CD4-positive, alpha-beta T cell (primary cell): ENCODE results near the gene CYP3A4. TPM values are rescaled to one million over a fixed set of nuclear protein-coding genes. Genes with fewer than 3 reads are reported as not detected.
"Not testable (repeated sequence)": the region's sequence is repeated elsewhere in the genome, so short reads cannot be mapped to it uniquely, and the experiment has no call there.

ENCODE experiments used
- ATAC-seq: fragments of 200-7000 bp; cut with Tn5 transposase; one replicate; pipeline ENCODE4 v1.10.0; 2022; ENCODE audit warnings: mild to moderate bottlenecking; ENCODE audit not compliant: poor library complexity
- CTCF ChIA-PET: fragments of 350-600 bp; sonication (Branson Sonifier 250); formaldehyde crosslinking; loops from one replicate; lab custom pipeline; 2021; ENCODE audit warnings: antibody characterized with exemption, inconsistent platforms; lab: Charles Lee
- POLR2A ChIA-PET: fragments of 350-600 bp; sonication (Branson Sonifier 250); formaldehyde crosslinking; loops from one replicate; lab custom pipeline; 2021; ENCODE audit warnings: antibody characterized with exemption, inconsistent platforms; lab: Charles Lee
- DNase-seq, 14 experiments: peaks; one replicate each; pipeline ENCODE4 v3.0.0-alpha.2; 2013 to 2020; ENCODE audit warnings: mixed read lengths in 2 of 14
- H3K27ac ChIP-seq, 2 donors: one replicate each; pipeline versions ENCODE4 v1.5.1 to v1.7.0; 2013; ENCODE audit warnings: low read length in 2 of 2, low read depth in 1 of 2, mild to moderate bottlenecking in 1 of 2
- H3K27me3 ChIP-seq, 2 experiments: 1 replicate in 1 of 2; 2 replicates in 1 of 2; pipeline versions ENCODE4 v1.6.1 to v1.7.0; 2013; ENCODE audit warnings: low read length in 2 of 2, control low read depth in 1 of 2, mild to moderate bottlenecking in 1 of 2, moderate library complexity in 1 of 2; ENCODE audit not compliant: insufficient read depth in 2 of 2, control insufficient read depth in 1 of 2
- H3K36me3 ChIP-seq: one replicate; pipeline ENCODE4 v1.6.1; 2013; ENCODE audit warnings: low read length, control low read depth; ENCODE audit not compliant: insufficient read depth
- H3K4me1 ChIP-seq: one replicate; pipeline ENCODE4 v1.6.1; 2013; ENCODE audit warnings: low read length, control low read depth; ENCODE audit not compliant: insufficient read depth
- H3K4me3 ChIP-seq: one replicate; pipeline ENCODE4 v1.5.1; 2013; ENCODE audit warnings: mild to moderate bottlenecking, low read length, moderate library complexity
- H3K9me3 ChIP-seq, 2 experiments: 1 replicate in 1 of 2; 2 replicates in 1 of 2; pipeline versions ENCODE4 v1.6.1 to v1.7.0; 2013; ENCODE audit warnings: low read length in 2 of 2, mild to moderate bottlenecking in 2 of 2, control low read depth in 1 of 2, moderate library complexity in 1 of 2; ENCODE audit not compliant: control insufficient read depth in 1 of 2, insufficient read depth in 1 of 2
- H3K27ac Mint-ChIP-seq: one replicate; pipeline ENCODE4 v1.8.0; 2020; ENCODE audit warnings: mixed read lengths
- H3K27me3 Mint-ChIP-seq: one replicate; pipeline ENCODE4 v1.8.0; 2021; ENCODE audit warnings: mixed read lengths
- H3K36me3 Mint-ChIP-seq: one replicate; pipeline ENCODE4 v1.8.0; 2021; ENCODE audit warnings: low read depth, mixed read lengths
- H3K4me1 Mint-ChIP-seq: one replicate; pipeline ENCODE4 v1.8.0; 2021; ENCODE audit warnings: low read depth, mixed read lengths
- H3K4me3 Mint-ChIP-seq: one replicate; pipeline ENCODE4 v1.8.0; 2020; ENCODE audit warnings: mild to moderate bottlenecking, mixed read lengths
- H3K9me3 Mint-ChIP-seq: one replicate; pipeline ENCODE4 v1.8.0; 2020; ENCODE audit warnings: mixed read lengths
- intact Hi-C, 2 experiments: fragments of 100-400 bp; cut with DNase I in 1 of 2; cut with micrococcal nuclease in 1 of 2; formaldehyde crosslinking; loops; one replicate each; pipeline versions ENCODE4 v1.15.1 to v1.9.0; 2023 to 2025; cut with DNase I, micrococcal nuclease
- total RNA-seq, 174 experiments: library from RNA in 2 of 174; stranded (reverse) in 2 of 174; gene quantifications; one replicate each; pipeline ENCODE4 v1.2.3 and lab custom pipeline; 2021 to 2026
- TF ChIP-seq, protein P1 (sequence below): fragments of 200-600 bp; IDR thresholded peaks from one replicate; pipeline ENCODE4 v1.8.0; 2022; ENCODE audit warnings: antibody characterized with exemption, mild to moderate bottlenecking

CYP3A4 gene
- total RNA-seq, 2 experiments from 2014 or later = not detected

DNA sequence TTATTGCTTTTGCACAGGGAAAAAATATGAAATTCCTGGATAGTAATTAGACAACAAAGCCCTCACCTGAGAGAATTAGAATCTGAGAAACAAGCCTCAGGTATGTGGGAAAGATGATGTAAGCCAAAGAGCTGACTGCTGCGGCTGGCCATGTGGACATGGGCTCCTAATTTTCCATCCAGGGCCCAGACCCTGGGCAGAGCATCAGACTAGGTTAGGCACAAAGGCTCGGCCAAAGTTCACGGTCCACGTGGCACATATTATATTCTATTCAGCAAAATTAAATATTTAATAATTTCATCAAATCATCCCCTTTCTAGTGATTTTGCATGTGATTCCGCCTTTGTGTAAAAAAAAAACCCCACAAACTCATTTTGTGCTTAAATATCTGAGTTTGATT lies 5.1 kb downstream of the CYP3A4 start:
- ChIA-PET CTCF (no interaction called here), POLR2A (no interaction called here)
- no peaks in the 10 kb centered on the region for H3K4me1 Mint-ChIP-seq
- H3K9me3 Mint-ChIP-seq = peaks cover 2% of the 10 kb centered on the region
- Histone ChIP-seq H3K27ac (no peak overlapping the region), H3K4me1 (no peaks in the 10 kb centered on the region), H3K9me3 (no peaks in the 10 kb centered on the region), H3K4me3 (no peak overlapping the region), H3K27me3 (peaks cover 0 to 2% of the 10 kb centered on the region in 2 experiments), H3K36me3 (no peaks in the 10 kb centered on the region)
- intact Hi-C loops = no loop called here
- no peaks in the 10 kb centered on the region for H3K36me3 Mint-ChIP-seq
- ATAC-seq = no peak
- H3K4me3 Mint-ChIP-seq = no peak overlapping the region
- TF ChIP-seq, protein P1, sequence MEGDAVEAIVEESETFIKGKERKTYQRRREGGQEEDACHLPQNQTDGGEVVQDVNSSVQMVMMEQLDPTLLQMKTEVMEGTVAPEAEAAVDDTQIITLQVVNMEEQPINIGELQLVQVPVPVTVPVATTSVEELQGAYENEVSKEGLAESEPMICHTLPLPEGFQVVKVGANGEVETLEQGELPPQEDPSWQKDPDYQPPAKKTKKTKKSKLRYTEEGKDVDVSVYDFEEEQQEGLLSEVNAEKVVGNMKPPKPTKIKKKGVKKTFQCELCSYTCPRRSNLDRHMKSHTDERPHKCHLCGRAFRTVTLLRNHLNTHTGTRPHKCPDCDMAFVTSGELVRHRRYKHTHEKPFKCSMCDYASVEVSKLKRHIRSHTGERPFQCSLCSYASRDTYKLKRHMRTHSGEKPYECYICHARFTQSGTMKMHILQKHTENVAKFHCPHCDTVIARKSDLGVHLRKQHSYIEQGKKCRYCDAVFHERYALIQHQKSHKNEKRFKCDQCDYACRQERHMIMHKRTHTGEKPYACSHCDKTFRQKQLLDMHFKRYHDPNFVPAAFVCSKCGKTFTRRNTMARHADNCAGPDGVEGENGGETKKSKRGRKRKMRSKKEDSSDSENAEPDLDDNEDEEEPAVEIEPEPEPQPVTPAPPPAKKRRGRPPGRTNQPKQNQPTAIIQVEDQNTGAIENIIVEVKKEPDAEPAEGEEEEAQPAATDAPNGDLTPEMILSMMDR = no peak
- peaks cover 57% of the 10 kb centered on the region for H3K27me3 Mint-ChIP-seq
- no peak for DNase-seq
- H3K27ac Mint-ChIP-seq = no peak overlapping the region

DNA sequence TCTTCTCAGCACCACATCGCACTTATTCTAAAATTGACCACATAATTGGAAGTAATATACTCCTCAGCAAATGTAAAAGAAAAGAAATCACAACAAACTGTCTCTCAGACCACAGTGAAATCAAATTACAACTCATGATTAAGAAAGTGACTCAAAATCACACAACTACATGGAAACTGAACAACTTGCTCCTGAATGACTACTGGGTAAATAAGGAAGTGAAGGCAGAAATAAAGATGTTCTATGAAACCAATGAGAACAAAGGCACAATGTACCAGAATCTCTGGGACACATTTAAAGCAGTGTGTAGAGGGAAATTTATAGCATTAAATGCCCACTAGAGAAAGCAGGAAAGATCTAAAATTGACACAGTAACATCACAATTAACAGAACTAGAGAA lies 10.6 kb downstream of the CYP3A4 start:
- H3K27ac Mint-ChIP-seq, DNase-seq, H3K4me3 Mint-ChIP-seq, H3K4me1 ChIP-seq, H3K36me3 ChIP-seq, POLR2A ChIA-PET, H3K9me3 Mint-ChIP-seq, H3K9me3 ChIP-seq, intact Hi-C loops, H3K36me3 Mint-ChIP-seq, ATAC-seq, H3K27ac ChIP-seq, H3K4me1 Mint-ChIP-seq, CTCF ChIA-PET, H3K4me3 ChIP-seq: not testable (repeated sequence)
- H3K27me3 ChIP-seq = peaks cover 2 to 17% of the 10 kb centered on the region in 2 experiments
- H3K27me3 Mint-ChIP-seq = peaks cover 77% of the 10 kb centered on the region

DNA sequence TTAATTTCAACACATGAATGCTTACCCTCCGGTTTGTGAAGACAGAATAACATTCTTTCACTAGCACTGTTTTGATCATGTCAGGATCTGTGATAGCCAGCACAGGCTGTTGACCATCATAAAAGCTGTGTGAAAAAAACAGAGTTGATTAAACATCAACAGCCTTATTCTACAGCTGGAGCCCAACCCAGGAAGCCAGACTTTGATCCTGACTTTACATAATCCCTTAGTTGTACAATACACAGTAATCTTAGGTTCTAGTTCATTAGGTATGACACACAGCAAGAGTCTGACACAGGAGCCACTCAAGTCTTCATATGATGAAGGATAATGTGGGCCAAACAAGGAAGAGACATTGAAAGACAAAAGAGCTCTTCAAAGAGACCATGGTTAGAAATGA lies 11.4 kb downstream of the CYP3A4 start:
- Histone ChIP-seq H3K9me3 (no peaks in the 10 kb centered on the region), H3K36me3 (no peaks in the 10 kb centered on the region), H3K4me3 (no peak overlapping the region), H3K27ac (no peak overlapping the region), H3K27me3 (peaks cover 2 to 17% of the 10 kb centered on the region in 2 experiments), H3K4me1 (no peaks in the 10 kb centered on the region)
- DNase-seq (no peak), ATAC-seq (no peak)
- no peaks in the 10 kb centered on the region for H3K36me3 Mint-ChIP-seq
- H3K9me3 Mint-ChIP-seq = peaks cover 2% of the 10 kb centered on the region
- ChIA-PET POLR2A (no interaction called here), CTCF (no interaction called here)
- no peak overlapping the region for H3K4me3 Mint-ChIP-seq
- intact Hi-C loops = no loop called here
- H3K4me1 Mint-ChIP-seq = no peaks in the 10 kb centered on the region
- no peak overlapping the region for H3K27ac Mint-ChIP-seq
- TF ChIP-seq, protein P1 = no peak
- H3K27me3 Mint-ChIP-seq = peaks cover 83% of the 10 kb centered on the region

DNA sequence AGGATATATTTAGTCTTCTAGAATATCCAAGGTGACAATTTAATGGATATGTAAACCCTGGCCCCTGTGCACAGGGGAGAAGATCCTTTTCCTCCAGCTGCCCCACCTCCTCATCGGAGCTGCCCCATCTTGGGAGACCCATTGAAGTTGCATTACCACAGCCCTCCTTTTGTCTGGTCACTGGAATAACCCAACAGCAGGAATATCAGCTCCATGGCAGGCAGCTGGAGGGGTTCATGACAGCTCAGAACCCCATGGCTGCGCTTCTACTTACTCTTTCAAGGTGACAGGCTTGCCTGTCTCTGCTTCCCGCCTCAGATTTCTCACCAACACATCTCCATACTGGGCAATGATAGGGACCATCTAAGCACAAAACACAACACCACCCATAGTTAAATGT lies 14.5 kb downstream of the CYP3A4 start:
- H3K27me3 Mint-ChIP-seq = peaks cover 59% of the 10 kb centered on the region
- peaks cover 2 to 17% of the 10 kb centered on the region in 2 experiments for H3K27me3 ChIP-seq
- POLR2A ChIA-PET, H3K4me1 Mint-ChIP-seq, H3K4me3 Mint-ChIP-seq, H3K9me3 Mint-ChIP-seq, DNase-seq, H3K4me1 ChIP-seq, intact Hi-C loops, H3K4me3 ChIP-seq, H3K9me3 ChIP-seq, H3K27ac ChIP-seq, H3K27ac Mint-ChIP-seq, H3K36me3 ChIP-seq, CTCF ChIA-PET, H3K36me3 Mint-ChIP-seq, ATAC-seq: not testable (repeated sequence)
